Hepatocyte (in vitro differentiated cells): ENCODE measurements around the gene ZDHHC1.

ENCODE experiments used
- EZH2 ChIP-seq: fragments of 200-600 bp; sonication (generic); IDR thresholded peaks from 2 replicates; pipeline ENCODE4 v1.6.1; 2016; ENCODE audit warnings: antibody characterized with exemption, mild to moderate bottlenecking, borderline replicate concordance
- TF ChIP-seq, protein P1 (sequence below): fragments of 200-600 bp; sonication (generic); IDR thresholded peaks from 2 replicates; pipeline ENCODE4 v1.5.1; 2016; ENCODE audit warnings: antibody characterized with exemption, mild to moderate bottlenecking; ENCODE audit not compliant: poor library complexity

DNA sequence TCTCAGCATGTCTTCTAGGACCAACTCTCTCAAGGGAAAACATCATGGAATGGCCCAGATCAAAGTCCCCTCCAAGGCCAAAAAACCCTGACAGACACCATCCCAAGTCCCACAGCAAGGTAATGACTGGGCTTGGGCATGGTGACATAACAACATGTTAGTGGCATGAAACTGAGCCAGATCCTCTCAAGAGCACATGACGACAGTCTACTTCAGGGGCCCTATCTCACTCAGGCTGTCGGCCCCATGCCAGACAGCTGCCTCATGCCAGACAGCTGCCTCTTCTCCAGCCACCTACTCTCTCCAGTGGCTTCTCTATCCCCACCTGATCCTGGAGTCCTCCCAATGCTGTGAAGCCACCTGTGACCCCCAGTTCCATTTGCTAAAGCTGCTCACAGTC is 33.1 kb upstream of the ZDHHC1 start:
- TF ChIP-seq, protein P1, sequence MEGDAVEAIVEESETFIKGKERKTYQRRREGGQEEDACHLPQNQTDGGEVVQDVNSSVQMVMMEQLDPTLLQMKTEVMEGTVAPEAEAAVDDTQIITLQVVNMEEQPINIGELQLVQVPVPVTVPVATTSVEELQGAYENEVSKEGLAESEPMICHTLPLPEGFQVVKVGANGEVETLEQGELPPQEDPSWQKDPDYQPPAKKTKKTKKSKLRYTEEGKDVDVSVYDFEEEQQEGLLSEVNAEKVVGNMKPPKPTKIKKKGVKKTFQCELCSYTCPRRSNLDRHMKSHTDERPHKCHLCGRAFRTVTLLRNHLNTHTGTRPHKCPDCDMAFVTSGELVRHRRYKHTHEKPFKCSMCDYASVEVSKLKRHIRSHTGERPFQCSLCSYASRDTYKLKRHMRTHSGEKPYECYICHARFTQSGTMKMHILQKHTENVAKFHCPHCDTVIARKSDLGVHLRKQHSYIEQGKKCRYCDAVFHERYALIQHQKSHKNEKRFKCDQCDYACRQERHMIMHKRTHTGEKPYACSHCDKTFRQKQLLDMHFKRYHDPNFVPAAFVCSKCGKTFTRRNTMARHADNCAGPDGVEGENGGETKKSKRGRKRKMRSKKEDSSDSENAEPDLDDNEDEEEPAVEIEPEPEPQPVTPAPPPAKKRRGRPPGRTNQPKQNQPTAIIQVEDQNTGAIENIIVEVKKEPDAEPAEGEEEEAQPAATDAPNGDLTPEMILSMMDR = no peak
- no peak for TF ChIP-seq EZH2
